ENCODE results near the gene AP4B1.

AP4B1 gene

DNA sequence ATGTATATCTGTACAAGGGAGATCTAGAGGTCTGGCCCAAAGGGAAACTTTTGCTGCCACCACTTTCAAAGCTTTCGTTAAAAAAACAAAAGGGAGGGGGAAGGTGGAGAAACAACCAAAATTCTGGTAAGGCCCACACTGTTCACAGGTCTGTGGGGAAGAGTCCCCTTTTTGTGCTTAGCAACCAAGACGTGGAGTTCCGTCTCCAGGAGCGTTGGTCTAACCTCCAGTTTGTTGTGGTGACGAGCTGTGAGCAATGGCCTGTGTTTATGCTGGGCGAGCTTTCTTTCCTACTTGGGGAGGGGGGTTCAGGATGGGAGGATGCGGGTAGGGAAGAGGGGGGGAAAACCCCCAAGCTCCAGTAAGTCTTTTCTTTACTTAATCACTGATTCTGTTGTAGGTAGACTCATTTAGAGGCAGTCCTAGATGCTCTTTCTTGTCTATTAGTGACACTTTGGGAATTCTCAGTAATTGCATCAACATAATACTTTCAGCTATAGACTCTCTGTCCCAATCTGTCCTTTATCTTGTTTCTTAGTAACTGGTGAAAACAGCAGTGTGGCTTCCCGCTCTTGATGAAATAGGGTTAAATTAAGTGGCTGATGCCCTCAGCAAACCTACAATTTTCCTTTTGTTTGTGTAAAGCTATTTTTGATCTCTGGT, 26.0 kb upstream of the AP4B1 start:
- TF ChIP-seq, protein P1, sequence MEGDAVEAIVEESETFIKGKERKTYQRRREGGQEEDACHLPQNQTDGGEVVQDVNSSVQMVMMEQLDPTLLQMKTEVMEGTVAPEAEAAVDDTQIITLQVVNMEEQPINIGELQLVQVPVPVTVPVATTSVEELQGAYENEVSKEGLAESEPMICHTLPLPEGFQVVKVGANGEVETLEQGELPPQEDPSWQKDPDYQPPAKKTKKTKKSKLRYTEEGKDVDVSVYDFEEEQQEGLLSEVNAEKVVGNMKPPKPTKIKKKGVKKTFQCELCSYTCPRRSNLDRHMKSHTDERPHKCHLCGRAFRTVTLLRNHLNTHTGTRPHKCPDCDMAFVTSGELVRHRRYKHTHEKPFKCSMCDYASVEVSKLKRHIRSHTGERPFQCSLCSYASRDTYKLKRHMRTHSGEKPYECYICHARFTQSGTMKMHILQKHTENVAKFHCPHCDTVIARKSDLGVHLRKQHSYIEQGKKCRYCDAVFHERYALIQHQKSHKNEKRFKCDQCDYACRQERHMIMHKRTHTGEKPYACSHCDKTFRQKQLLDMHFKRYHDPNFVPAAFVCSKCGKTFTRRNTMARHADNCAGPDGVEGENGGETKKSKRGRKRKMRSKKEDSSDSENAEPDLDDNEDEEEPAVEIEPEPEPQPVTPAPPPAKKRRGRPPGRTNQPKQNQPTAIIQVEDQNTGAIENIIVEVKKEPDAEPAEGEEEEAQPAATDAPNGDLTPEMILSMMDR (conservative IDR thresholded peaks at IDR 0.05; ENCODE audit: low read depth, low read length), result no peak
- no peak for DNase-seq (ENCODE audit: low read depth)
- H3K4me3 ChIP-seq (ENCODE audit: low read length), result peak overlapping the region; percentile 81

DNA sequence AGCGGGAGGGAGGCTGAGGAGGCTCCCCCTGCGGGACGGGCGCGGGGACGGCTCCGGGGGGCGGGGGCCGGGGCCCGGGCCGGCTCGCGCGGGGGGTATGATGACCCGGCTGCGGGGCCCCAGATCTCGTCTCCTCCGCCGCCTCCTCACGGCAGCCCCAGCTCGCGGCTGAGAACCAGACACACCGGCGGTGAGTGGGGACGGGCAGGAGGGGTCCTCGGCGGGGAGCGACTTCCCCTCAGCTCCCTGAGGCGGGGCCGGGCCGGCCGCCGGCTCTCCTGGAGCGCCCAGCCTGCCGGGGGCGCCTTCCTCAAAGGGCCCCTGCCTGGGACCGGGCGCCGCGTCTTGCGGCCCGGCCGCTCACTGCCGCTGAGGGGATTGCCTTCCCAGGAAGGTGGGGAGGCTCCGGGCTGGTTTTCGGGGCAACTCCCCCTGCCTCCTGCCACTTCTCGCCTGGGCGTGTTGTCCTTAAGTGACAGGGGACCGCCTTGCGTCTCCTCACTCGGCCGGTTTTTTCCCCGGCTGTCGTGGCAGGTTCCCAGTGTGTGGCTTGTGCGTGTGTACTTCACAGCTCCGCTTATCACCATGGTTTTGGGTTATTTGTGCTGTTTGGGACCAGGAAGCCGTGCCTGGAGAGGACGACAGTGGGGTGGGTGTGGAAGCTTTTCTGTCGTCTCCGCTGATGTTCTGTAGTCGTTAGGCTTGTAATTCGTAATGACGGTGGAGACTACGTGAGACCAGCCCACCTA, 25.3 kb upstream of the AP4B1 start:
- peak overlapping the region; percentile 81 for H3K4me3 ChIP-seq (ENCODE audit: low read length)
- DNase-seq (ENCODE audit: low read depth), result no peak
- TF ChIP-seq, protein P1 (conservative IDR thresholded peaks at IDR 0.05; ENCODE audit: low read depth, low read length), result no peak

DNA sequence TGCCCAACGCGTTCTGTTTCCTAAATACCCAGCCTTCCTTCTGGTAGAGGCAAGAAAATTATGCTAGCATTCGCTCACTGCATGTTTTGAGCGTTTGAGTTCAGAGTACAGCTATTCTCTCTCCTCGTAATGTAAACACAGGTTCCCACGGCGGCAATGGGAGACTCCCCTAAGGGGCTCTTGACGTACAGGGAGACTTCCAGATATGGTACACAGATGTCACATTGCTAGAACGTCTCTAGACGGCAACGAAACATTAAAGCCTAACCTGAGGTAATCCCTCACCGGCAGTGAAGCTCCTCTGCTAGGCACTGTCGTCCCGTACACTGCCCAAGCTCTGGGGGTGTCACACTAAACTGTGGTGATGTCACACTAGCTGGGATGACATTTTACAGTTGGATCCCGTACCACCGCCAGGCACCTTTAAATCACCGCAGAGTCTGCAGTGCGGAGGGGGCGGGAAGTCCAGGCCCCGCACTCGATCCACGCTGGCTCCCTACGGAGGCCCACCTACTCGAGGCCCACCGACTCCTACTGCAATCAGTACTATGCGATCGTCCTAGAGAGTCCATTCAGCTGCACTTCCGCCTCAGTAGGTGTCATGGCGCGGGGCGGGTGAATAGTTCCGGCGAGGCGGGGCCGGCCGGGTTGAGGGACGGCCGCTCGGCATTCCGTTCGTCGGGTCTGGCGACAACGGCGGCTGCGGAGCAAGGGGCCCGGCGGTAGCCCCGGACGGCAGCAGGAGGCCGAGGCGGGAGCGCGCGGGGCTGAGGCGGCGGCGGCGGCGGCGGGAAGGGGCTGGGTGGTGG, 24.5 kb upstream of the AP4B1 start, which contains the start of gene HIPK1:
TSS of gene HIPK1 (plus strand) at position 384 of the 809 bp plus-strand sequence.
- TF ChIP-seq, protein P1 (conservative IDR thresholded peaks at IDR 0.05; ENCODE audit: low read depth, low read length), result no peak
- peak; percentile 49 for DNase-seq (ENCODE audit: low read depth)
- H3K4me3 ChIP-seq (ENCODE audit: low read length), result peak within 1 kb of the TSS; percentile 81

DNA sequence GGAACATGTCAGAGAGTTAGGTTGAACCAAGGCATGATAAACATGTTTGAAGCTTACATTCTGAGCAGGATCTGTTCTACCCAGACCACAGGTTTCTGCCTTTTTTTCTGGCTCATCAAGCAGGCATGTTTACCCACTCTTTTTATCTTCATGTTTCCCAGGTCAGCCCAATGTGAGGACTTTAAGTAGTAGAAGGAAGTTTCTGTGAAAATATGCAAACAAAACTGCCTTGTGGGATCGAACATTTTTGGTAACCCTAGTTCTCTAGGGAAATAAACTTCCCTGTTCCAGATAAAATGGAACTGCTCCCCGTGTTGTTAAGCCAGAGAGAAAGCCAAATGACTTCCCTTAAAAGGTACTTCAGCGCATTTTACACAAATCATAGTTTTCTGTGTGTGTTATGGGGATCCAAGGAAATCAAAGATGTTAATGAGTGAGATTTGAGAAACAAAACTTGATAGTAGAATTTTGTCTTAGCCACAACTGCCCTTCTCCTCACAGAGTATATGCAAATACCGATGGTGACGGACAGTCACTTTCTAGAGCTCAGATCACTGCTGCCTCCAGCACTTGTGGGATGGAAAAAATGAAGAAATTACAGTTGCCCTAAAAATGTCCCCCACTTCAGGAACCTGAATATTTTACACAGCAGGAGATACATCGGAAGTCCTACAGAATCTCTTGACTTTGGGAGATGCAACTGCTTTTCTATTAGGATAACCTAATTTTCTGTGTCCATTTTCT, 23.8 kb upstream of the AP4B1 start:
- TF ChIP-seq, protein P1 (conservative IDR thresholded peaks at IDR 0.05; ENCODE audit: low read depth, low read length), result no peak
- peak overlapping the region; percentile 81 for H3K4me3 ChIP-seq (ENCODE audit: low read length)
- no peak for DNase-seq (ENCODE audit: low read depth)

GRCh38 chr1:113924473-113924872, 19.9 kb upstream of the AP4B1 start:
- DNase-seq (ENCODE audit: low read depth), result no peak
- H3K4me3 ChIP-seq (ENCODE audit: low read length), result no peak overlapping the region
- TF ChIP-seq, protein P1 (conservative IDR thresholded peaks at IDR 0.05; ENCODE audit: low read depth, low read length), result no peak

- H3K4me3 ChIP-seq (ENCODE audit: low read length), result no peak overlapping the region
- DNase-seq (ENCODE audit: low read depth), result no peak
- TF ChIP-seq, protein P1 (conservative IDR thresholded peaks at IDR 0.05; ENCODE audit: low read depth, low read length), result no peak
Observed at GRCh38 chr1:113922957-113923356, 18.4 kb upstream of the AP4B1 start.
